Mesothelial cell of epicardium (in vitro differentiated cells): ENCODE results near the gene CKLF. TPM values are rescaled to one million over a fixed set of nuclear protein-coding genes. Genes with fewer than 3 reads are reported as not detected.

ENCODE experiments used
- DNase-seq, 2 experiments: peaks; one replicate each; pipeline ENCODE4 v3.0.0; 2021; ENCODE audit warnings: low spot score in 2 of 2; ENCODE audit not compliant: unreplicated experiment in 2 of 2
- H3K27ac Mint-ChIP-seq: 2 replicates; pipeline ENCODE4 v1.8.0; 2021; ENCODE audit warnings: mixed read lengths
- H3K27me3 Mint-ChIP-seq: 2 replicates; pipeline ENCODE4 v1.8.0; 2021; ENCODE audit warnings: low read depth, mixed read lengths
- H3K36me3 Mint-ChIP-seq: 2 replicates; pipeline ENCODE4 v1.8.0; 2021; ENCODE audit warnings: mixed read lengths
- H3K4me1 Mint-ChIP-seq: 2 replicates; pipeline ENCODE4 v1.8.0; 2021; ENCODE audit warnings: mixed read lengths
- H3K4me3 Mint-ChIP-seq: 2 replicates; pipeline ENCODE4 v1.8.0; 2021; ENCODE audit warnings: mild to moderate bottlenecking, moderate library complexity, mixed read lengths
- H3K9me3 Mint-ChIP-seq: 2 replicates; pipeline ENCODE4 v1.8.0; 2021; ENCODE audit warnings: mixed read lengths
- total RNA-seq: library from RNA; stranded (reverse); gene quantifications from 3 replicates; pipeline ENCODE4 v1.2.1, GENCODE V29; 2021
- TF ChIP-seq, protein P1 (sequence below): fragments of 200-600 bp; sonication (generic); IDR thresholded peaks from one replicate; pipeline ENCODE4 v1.5.0; 2021; ENCODE audit warnings: antibody characterized with exemption; ENCODE audit not compliant: unreplicated experiment

CKLF gene
- total RNA-seq, 1 donor from 2014 or later: 31.1 TPM

DNA sequence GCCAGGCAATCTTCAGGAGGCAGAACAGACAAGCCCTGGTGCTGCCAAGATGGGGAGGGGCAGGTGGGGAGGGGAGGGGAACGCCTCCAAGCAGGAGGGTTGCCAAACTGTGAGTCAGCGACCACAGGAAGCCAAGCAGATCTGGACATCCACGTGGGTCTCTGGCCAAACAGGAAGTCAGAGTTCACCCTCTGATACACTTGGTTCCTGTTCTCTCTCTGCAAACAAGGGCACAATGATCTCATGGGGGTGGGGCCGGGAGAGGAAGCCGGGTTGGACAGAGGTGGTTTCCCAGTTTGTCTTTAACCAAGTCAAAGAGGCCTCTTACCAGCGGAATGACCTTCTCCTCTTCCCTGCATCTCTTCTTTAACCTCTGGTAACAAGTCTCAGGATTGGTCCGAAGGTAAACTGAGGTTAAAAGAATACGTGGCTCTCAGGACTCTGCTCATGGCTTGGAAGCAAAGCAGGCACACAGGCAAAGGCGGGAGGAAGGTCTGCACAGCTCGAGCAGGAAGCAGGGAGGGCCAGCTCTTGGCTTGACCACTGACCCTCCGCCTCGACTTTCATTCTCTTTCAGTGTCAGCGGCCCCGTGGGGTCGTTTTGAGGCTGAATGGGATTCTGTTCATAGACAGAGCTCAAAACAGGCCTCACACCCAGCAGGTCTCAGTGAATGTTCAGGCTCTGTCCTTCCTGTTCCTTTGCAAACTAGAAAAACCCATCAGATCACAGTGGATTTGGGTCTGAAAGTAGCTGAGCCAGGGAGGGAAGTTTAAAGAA, 35.4 kb upstream of the CKLF start:
- no peaks in the 10 kb centered on the region for H3K27me3 Mint-ChIP-seq
- no peaks in the 10 kb centered on the region for H3K9me3 Mint-ChIP-seq
- peaks cover 27% of the 10 kb centered on the region for H3K36me3 Mint-ChIP-seq
- H3K27ac Mint-ChIP-seq: peak overlapping the region; percentile 94
- H3K4me1 Mint-ChIP-seq: peaks cover 9% of the 10 kb centered on the region
- TF ChIP-seq, protein P1, sequence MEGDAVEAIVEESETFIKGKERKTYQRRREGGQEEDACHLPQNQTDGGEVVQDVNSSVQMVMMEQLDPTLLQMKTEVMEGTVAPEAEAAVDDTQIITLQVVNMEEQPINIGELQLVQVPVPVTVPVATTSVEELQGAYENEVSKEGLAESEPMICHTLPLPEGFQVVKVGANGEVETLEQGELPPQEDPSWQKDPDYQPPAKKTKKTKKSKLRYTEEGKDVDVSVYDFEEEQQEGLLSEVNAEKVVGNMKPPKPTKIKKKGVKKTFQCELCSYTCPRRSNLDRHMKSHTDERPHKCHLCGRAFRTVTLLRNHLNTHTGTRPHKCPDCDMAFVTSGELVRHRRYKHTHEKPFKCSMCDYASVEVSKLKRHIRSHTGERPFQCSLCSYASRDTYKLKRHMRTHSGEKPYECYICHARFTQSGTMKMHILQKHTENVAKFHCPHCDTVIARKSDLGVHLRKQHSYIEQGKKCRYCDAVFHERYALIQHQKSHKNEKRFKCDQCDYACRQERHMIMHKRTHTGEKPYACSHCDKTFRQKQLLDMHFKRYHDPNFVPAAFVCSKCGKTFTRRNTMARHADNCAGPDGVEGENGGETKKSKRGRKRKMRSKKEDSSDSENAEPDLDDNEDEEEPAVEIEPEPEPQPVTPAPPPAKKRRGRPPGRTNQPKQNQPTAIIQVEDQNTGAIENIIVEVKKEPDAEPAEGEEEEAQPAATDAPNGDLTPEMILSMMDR: no peak
- no peak overlapping the region for H3K4me3 Mint-ChIP-seq
- no peak for DNase-seq

DNA sequence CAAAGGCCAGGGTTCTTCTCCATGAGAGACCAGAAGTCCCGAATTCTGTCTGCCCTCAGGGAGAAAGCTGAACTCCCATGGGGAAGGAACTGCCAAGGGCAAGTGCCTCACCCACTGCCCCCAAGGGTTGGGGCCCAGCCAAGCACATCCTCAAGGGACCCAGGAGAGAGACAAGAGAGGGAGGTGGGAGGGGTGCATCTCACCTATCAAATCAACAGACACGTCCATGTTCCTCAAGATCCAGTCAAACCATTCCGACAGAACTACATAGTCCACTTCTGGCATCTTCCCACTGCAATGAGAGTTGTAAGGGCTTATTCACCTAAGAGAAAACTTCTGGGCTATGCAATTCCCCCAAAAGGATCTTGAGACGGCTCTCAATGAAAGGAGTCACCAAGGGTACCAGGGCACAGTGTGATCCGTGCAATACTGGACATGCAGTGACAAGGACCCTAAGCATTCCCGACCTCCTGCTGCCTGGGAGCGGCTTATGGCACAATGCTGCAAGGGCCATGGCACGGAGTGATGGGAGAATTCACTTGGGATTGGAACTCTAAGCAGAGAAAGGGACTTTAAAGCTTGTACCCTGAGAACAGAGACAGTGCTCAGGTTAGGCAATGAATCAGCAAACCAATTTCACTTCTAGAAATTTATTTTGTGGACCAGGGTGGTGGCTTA, 34.7 kb upstream of the CKLF start:
- no peak for DNase-seq
- Mint-ChIP-seq H3K4me3 (no peak overlapping the region), H3K9me3 (no peaks in the 10 kb centered on the region), H3K27me3 (no peaks in the 10 kb centered on the region), H3K4me1 (peaks cover 9% of the 10 kb centered on the region), H3K36me3 (peaks cover 26% of the 10 kb centered on the region), H3K27ac (peak overlapping the region; percentile 94)
- TF ChIP-seq, protein P1: no peak

DNA sequence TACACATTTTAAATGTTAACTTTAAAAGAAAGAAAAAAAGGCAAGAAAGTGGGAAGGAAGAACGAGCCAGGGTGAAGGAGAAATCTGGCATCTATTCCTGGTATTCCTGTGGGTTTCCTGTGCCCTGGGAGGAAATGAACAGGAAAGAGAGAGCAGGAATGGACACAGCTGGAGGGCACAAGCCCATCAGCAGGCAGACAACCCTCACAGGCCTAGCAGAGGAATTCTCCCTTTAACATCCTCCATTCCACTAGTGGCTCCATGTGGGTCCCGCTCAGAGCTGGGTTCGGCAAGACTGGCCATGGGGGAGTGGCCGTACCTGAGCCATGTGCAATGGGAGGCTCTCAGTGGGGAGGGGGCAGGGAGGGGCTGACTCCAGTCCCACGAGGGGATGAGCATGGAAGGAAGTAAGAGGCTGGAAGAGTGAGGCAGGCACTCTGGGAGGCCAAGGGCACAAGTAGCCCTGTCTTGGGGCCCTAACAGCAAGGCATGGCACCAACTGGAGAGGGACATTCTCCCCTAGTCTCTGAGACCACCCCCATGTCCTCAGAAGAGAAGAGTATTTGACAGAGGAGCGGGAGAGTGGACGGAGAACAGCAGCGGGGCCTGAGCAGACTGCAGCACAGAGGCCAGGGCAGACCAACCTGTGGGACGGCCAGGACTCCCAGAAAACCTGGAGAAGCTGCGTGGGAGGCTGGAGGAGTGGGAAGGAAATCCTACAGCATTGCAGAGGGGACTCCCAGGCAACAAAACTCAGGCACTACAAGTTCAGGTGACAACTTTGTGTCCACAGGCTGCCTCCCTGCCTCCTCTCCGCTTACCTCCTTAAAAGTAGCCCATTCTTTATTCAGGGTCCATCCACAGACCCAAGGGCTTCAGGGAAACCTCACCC, 32.6 kb upstream of the CKLF start:
- no peaks in the 10 kb centered on the region for H3K27me3 Mint-ChIP-seq
- no peaks in the 10 kb centered on the region for H3K9me3 Mint-ChIP-seq
- no peak for DNase-seq
- peaks cover 9% of the 10 kb centered on the region for H3K4me1 Mint-ChIP-seq
- TF ChIP-seq, protein P1: no peak
- H3K27ac Mint-ChIP-seq: no peak overlapping the region
- no peak overlapping the region for H3K4me3 Mint-ChIP-seq
- H3K36me3 Mint-ChIP-seq: peaks cover 15% of the 10 kb centered on the region

DNA sequence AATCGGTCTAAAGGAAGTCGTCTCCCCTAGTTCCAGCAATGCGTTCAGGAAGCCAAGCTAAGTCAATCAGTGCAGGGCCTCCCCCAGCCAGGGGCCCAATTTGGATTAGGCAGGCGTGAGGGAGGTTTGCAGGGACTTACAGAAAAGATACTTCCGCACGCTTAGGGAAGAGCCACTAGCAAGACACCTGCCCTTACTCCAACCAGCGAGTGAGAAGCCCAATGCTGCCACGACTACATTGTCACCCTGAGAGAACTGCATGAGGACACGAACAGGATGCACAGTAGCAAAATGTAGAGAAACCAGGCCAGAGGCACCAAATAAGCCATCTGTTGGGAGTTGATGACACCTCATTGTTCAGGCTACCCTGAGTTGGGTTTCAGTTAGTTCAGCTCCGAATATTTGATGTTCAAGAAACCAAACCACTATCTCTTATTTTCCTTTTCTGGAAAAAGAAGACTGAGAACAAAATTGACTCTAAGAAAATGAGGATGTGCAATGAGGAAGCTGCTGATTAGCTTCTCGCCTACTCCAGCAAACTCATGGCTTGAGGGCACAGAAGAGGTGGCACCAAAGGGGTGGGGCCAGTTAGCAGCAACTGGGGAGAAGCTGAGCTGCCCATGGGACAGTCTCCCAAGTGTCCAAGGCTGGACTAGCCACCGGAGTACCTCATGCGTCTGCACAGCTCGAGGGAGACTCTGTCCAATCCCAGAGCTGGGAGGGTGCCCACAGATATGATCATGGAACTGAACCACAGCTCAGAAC, 31.8 kb upstream of the CKLF start:
- Mint-ChIP-seq H3K4me3 (no peak overlapping the region), H3K9me3 (no peaks in the 10 kb centered on the region), H3K36me3 (peaks cover 9% of the 10 kb centered on the region), H3K27ac (no peak overlapping the region), H3K27me3 (no peaks in the 10 kb centered on the region), H3K4me1 (peaks cover 9% of the 10 kb centered on the region)
- no peak for DNase-seq
- TF ChIP-seq, protein P1: no peak

DNA sequence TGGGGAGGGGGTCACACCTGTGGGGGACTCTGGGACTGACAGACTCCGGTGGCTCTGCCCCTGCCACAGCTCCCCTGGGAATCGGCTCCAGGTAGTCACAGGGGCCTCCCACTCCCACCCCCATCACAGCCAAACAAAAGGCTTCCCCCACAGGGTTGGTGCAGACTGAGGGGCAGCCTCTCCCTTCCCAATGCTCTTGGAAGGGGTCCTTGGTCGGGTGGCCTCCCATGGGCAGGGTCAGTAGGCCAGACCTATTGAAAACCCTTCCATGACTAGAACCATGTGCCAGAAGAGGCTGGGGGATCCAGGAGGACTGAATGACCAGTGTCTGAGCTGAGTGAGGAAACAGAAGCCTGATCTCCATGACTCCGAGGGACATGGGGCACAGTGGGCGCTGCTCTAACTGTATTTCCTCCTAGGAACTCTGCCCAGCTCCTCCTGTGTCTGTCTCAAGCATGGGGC, 31.1 kb upstream of the CKLF start:
- Mint-ChIP-seq H3K27ac (no peak overlapping the region), H3K36me3 (peaks cover 10% of the 10 kb centered on the region), H3K4me1 (peaks cover 7% of the 10 kb centered on the region), H3K4me3 (no peak overlapping the region), H3K27me3 (no peaks in the 10 kb centered on the region), H3K9me3 (no peaks in the 10 kb centered on the region)
- DNase-seq: no peak
- TF ChIP-seq, protein P1: no peak
